ENCODE measurements around the gene LILRA1. TPM values are rescaled to one million over a fixed set of nuclear protein-coding genes. Genes with fewer than 3 reads are reported as not detected.
"Not testable (repeated sequence)": the region's sequence is repeated elsewhere in the genome, so short reads cannot be mapped to it uniquely, and the experiment has no call there.

The LILRA1 gene
- total RNA-seq, 2 experiments from 2014 or later, result not detected

GRCh38 chr19:54630262-54630661, 36.8 kb downstream of the LILRA1 start, which contains the start of gene LILRB1:
TSS of gene LILRB1 (plus strand) at chr19:54630484. CDS start at chr19:54631074, 590 bp downstream.
- not testable (repeated sequence) for H3K4me3 Mint-ChIP-seq, H3K9me3 Mint-ChIP-seq, DNase-seq, H3K4me1 Mint-ChIP-seq, H3K27ac Mint-ChIP-seq, H3K36me3 Mint-ChIP-seq
- H3K27me3 Mint-ChIP-seq, result peaks cover 44% of the 10 kb centered on the region

- H3K9me3 Mint-ChIP-seq, result no peaks in the 10 kb centered on the region
Measured at GRCh38 chr19:54630782-54631181, 37.4 kb downstream of the LILRA1 start.

GRCh38 chr19:54631489-54632337, 38.3 kb downstream of the LILRA1 start:
- H3K9me3 Mint-ChIP-seq, H3K27ac Mint-ChIP-seq, DNase-seq, H3K4me3 Mint-ChIP-seq, H3K4me1 Mint-ChIP-seq, H3K36me3 Mint-ChIP-seq: not testable (repeated sequence)
- H3K27me3 Mint-ChIP-seq, result peaks cover 32% of the 10 kb centered on the region

More at GRCh38 chr19:54630782-54631181, 37.4 kb downstream of the LILRA1 start:
- Mint-ChIP-seq H3K4me3 (no peak overlapping the region), H3K36me3 (no peaks in the 10 kb centered on the region), H3K27ac (no peak overlapping the region), H3K27me3 (peaks cover 41% of the 10 kb centered on the region), H3K4me1 (peaks cover 2% of the 10 kb centered on the region)
- no peak for DNase-seq

GRCh38 chr19:54632517-54632916, 39.1 kb downstream of the LILRA1 start:
- DNase-seq, H3K4me1 Mint-ChIP-seq, H3K4me3 Mint-ChIP-seq, H3K27ac Mint-ChIP-seq, H3K36me3 Mint-ChIP-seq, H3K9me3 Mint-ChIP-seq: not testable (repeated sequence)
- H3K27me3 Mint-ChIP-seq, result peaks cover 26% of the 10 kb centered on the region

- Mint-ChIP-seq H3K4me1 (peaks cover 2% of the 10 kb centered on the region), H3K9me3 (no peaks in the 10 kb centered on the region), H3K36me3 (no peaks in the 10 kb centered on the region), H3K27me3 (peaks cover 23% of the 10 kb centered on the region), H3K27ac (no peak overlapping the region), H3K4me3 (no peak overlapping the region)
- DNase-seq, result no peak
Measured at GRCh38 chr19:54633401-54633800, 40.0 kb downstream of the LILRA1 start.

GRCh38 chr19:54636081-54636480, 42.6 kb downstream of the LILRA1 start:
- H3K36me3 Mint-ChIP-seq, H3K9me3 Mint-ChIP-seq, DNase-seq, H3K4me1 Mint-ChIP-seq, H3K27ac Mint-ChIP-seq, H3K4me3 Mint-ChIP-seq: not testable (repeated sequence)
- H3K27me3 Mint-ChIP-seq, result peaks cover 25% of the 10 kb centered on the region

GRCh38 chr19:54638683-54639082, 45.3 kb downstream of the LILRA1 start:
- Mint-ChIP-seq H3K36me3 (no peaks in the 10 kb centered on the region), H3K4me1 (no peaks in the 10 kb centered on the region), H3K4me3 (no peak overlapping the region)

GRCh38 chr19:54642953-54643352, 49.5 kb downstream of the LILRA1 start:
- not testable (repeated sequence) for DNase-seq

More at GRCh38 chr19:54638683-54639082, 45.3 kb downstream of the LILRA1 start:
- no peak for DNase-seq
- Mint-ChIP-seq H3K9me3 (no peaks in the 10 kb centered on the region), H3K27me3 (peaks cover 23% of the 10 kb centered on the region), H3K27ac (no peak overlapping the region)

GRCh38 chr19:54643583-54643982, 50.2 kb downstream of the LILRA1 start:
- peaks cover 22% of the 10 kb centered on the region for H3K27me3 Mint-ChIP-seq
- DNase-seq, H3K27ac Mint-ChIP-seq, H3K4me1 Mint-ChIP-seq, H3K4me3 Mint-ChIP-seq, H3K9me3 Mint-ChIP-seq, H3K36me3 Mint-ChIP-seq: not testable (repeated sequence)

More at GRCh38 chr19:54642953-54643352, 49.5 kb downstream of the LILRA1 start:
- H3K9me3 Mint-ChIP-seq, H3K36me3 Mint-ChIP-seq, H3K4me1 Mint-ChIP-seq, H3K27ac Mint-ChIP-seq, H3K4me3 Mint-ChIP-seq: not testable (repeated sequence)
- peaks cover 23% of the 10 kb centered on the region for H3K27me3 Mint-ChIP-seq

- no peak overlapping the region for H3K4me3 Mint-ChIP-seq
- H3K9me3 Mint-ChIP-seq, result no peaks in the 10 kb centered on the region
- H3K27ac Mint-ChIP-seq, result no peak overlapping the region
- DNase-seq, result no peak
- no peaks in the 10 kb centered on the region for H3K36me3 Mint-ChIP-seq
- H3K4me1 Mint-ChIP-seq, result no peaks in the 10 kb centered on the region
- H3K27me3 Mint-ChIP-seq, result peaks cover 17% of the 10 kb centered on the region
Measured at GRCh38 chr19:54644056-54644455, 50.6 kb downstream of the LILRA1 start.

- no peak for DNase-seq
- Mint-ChIP-seq H3K4me3 (no peak overlapping the region), H3K4me1 (no peaks in the 10 kb centered on the region), H3K36me3 (no peaks in the 10 kb centered on the region), H3K9me3 (no peaks in the 10 kb centered on the region), H3K27me3 (peaks cover 9% of the 10 kb centered on the region), H3K27ac (no peak overlapping the region)
Measured at GRCh38 chr19:54646331-54646841, 53.0 kb downstream of the LILRA1 start.

GRCh38 chr19:54648129-54648528, 54.7 kb downstream of the LILRA1 start:
- peaks cover 7% of the 10 kb centered on the region for H3K27me3 Mint-ChIP-seq
- no peaks in the 10 kb centered on the region for H3K9me3 Mint-ChIP-seq
- no peak overlapping the region for H3K4me3 Mint-ChIP-seq
- H3K4me1 Mint-ChIP-seq, result no peaks in the 10 kb centered on the region
- no peaks in the 10 kb centered on the region for H3K36me3 Mint-ChIP-seq
- no peak overlapping the region for H3K27ac Mint-ChIP-seq
- DNase-seq, result no peak

GRCh38 chr19:54650108-54650655, 56.8 kb downstream of the LILRA1 start:
- Mint-ChIP-seq H3K4me3 (no peak overlapping the region), H3K9me3 (no peaks in the 10 kb centered on the region), H3K4me1 (no peaks in the 10 kb centered on the region), H3K27me3 (peaks cover 5% of the 10 kb centered on the region), H3K27ac (no peak overlapping the region), H3K36me3 (no peaks in the 10 kb centered on the region)
- DNase-seq, result no peak
